Chondrocyte (in vitro differentiated cells): ENCODE data around the gene SP100. TPM values are rescaled to one million over a fixed set of nuclear protein-coding genes. Genes with fewer than 3 reads are reported as not detected.

Experiments
- DNase-seq: peaks from one replicate; pipeline ENCODE4 v3.0.0; 2021; ENCODE audit warnings: mixed read lengths, low spot score
- H3K27ac Mint-ChIP-seq: one replicate; pipeline ENCODE4 v1.8.0; 2021; ENCODE audit warnings: mild to moderate bottlenecking, moderate library complexity, mixed read lengths; ENCODE audit not compliant: unreplicated experiment
- H3K27me3 Mint-ChIP-seq: 2 replicates; pipeline ENCODE4 v1.8.0; 2021; ENCODE audit warnings: low read depth, mixed read lengths
- H3K36me3 Mint-ChIP-seq: 2 replicates; pipeline ENCODE4 v1.8.0; 2021; ENCODE audit warnings: low read depth, mixed read lengths
- H3K4me1 Mint-ChIP-seq: 2 replicates; pipeline ENCODE4 v1.8.0; 2021; ENCODE audit warnings: low read depth, mild to moderate bottlenecking, mixed read lengths
- H3K4me3 Mint-ChIP-seq: one replicate; pipeline ENCODE4 v1.8.0; 2021; ENCODE audit warnings: mild to moderate bottlenecking, moderate library complexity, mixed read lengths; ENCODE audit not compliant: unreplicated experiment
- H3K9me3 Mint-ChIP-seq: 2 replicates; pipeline ENCODE4 v1.8.0; 2021; ENCODE audit warnings: low read depth, mixed read lengths
- total RNA-seq: library from RNA; stranded (reverse); gene quantifications from 3 replicates; pipeline ENCODE4 v1.2.1, GENCODE V29; 2021
- TF ChIP-seq, protein P1 (sequence below): fragments of 200-600 bp; sonication (generic); IDR thresholded peaks from 2 replicates; pipeline ENCODE4 v1.5.0; 2021; ENCODE audit warnings: antibody characterized with exemption, mild to moderate bottlenecking, moderate library complexity

SP100 gene
- total RNA-seq, 1 donor from 2014 or later, result 57.6 TPM

- Mint-ChIP-seq H3K4me3 (no peak overlapping the region), H3K9me3 (no peaks in the 10 kb centered on the region), H3K27me3 (no peaks in the 10 kb centered on the region), H3K36me3 (no peaks in the 10 kb centered on the region), H3K27ac (peak overlapping the region; percentile 45), H3K4me1 (peaks cover 47% of the 10 kb centered on the region)
- TF ChIP-seq, protein P1, sequence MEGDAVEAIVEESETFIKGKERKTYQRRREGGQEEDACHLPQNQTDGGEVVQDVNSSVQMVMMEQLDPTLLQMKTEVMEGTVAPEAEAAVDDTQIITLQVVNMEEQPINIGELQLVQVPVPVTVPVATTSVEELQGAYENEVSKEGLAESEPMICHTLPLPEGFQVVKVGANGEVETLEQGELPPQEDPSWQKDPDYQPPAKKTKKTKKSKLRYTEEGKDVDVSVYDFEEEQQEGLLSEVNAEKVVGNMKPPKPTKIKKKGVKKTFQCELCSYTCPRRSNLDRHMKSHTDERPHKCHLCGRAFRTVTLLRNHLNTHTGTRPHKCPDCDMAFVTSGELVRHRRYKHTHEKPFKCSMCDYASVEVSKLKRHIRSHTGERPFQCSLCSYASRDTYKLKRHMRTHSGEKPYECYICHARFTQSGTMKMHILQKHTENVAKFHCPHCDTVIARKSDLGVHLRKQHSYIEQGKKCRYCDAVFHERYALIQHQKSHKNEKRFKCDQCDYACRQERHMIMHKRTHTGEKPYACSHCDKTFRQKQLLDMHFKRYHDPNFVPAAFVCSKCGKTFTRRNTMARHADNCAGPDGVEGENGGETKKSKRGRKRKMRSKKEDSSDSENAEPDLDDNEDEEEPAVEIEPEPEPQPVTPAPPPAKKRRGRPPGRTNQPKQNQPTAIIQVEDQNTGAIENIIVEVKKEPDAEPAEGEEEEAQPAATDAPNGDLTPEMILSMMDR, result no peak
- DNase-seq, result no peak
Observed at GRCh38 chr2:230413479-230413878, 2.5 kb upstream of the SP100 start.

DNA sequence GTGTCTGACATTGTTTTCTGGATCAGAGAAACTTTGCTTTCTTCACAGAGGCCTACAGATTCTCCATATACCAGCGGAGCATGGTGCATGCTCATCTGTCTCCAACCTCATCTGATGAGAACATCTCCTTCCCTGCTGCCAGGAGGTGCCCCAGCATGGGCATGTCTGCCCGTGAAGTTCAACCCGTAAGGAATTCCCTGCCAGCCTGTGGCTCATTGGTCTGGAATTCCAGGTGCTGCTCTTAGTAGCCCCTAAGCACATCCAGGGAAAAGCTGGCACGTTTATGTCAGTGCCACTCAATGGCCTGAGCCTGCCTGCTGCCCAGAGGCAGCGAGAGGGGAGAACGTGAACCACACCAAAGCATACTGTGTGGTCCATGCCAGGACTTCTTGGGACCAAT, 1.7 kb upstream of the SP100 start:
- TF ChIP-seq, protein P1, result no peak
- Mint-ChIP-seq H3K4me3 (no peak overlapping the region), H3K27me3 (no peaks in the 10 kb centered on the region), H3K4me1 (peaks cover 50% of the 10 kb centered on the region), H3K27ac (no peak overlapping the region), H3K36me3 (no peaks in the 10 kb centered on the region), H3K9me3 (no peaks in the 10 kb centered on the region)
- no peak for DNase-seq

DNA sequence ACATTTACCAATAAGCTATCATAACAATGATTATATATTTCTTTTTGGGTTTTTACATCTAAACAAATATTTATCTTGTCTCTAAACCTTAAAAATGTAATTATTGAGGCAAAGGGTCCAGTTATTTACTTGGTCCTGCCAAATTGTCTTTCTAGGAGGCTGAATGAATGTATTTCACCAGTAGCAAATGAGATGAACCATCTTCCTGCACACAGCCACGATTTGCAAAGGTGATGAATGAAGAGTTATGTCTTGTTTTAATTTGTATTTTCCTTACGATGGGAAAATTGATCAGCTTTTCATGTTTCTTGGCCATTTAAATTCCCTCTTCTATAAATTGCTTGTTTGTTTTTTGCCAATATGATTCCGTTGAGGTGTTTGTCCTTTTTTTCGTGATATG, 1.4 kb downstream of the SP100 start:
- peaks cover 50% of the 10 kb centered on the region for H3K4me1 Mint-ChIP-seq
- peaks cover 2% of the 10 kb centered on the region for H3K36me3 Mint-ChIP-seq
- peak overlapping the region; percentile 92 for H3K27ac Mint-ChIP-seq
- H3K9me3 Mint-ChIP-seq, result no peaks in the 10 kb centered on the region
- no peaks in the 10 kb centered on the region for H3K27me3 Mint-ChIP-seq
- DNase-seq, result no peak
- H3K4me3 Mint-ChIP-seq, result peak overlapping the region; percentile 69
- TF ChIP-seq, protein P1, result no peak

- peak overlapping the region; percentile 92 for H3K27ac Mint-ChIP-seq
- peaks cover 59% of the 10 kb centered on the region for H3K4me1 Mint-ChIP-seq
- H3K36me3 Mint-ChIP-seq, result peaks cover 2% of the 10 kb centered on the region
- peak overlapping the region; percentile 65 for H3K4me3 Mint-ChIP-seq
- TF ChIP-seq, protein P1, result no peak
- no peak for DNase-seq
- H3K9me3 Mint-ChIP-seq, result no peaks in the 10 kb centered on the region
- H3K27me3 Mint-ChIP-seq, result no peaks in the 10 kb centered on the region
Observed at GRCh38 chr2:230418341-230419016, 2.5 kb downstream of the SP100 start.

DNA sequence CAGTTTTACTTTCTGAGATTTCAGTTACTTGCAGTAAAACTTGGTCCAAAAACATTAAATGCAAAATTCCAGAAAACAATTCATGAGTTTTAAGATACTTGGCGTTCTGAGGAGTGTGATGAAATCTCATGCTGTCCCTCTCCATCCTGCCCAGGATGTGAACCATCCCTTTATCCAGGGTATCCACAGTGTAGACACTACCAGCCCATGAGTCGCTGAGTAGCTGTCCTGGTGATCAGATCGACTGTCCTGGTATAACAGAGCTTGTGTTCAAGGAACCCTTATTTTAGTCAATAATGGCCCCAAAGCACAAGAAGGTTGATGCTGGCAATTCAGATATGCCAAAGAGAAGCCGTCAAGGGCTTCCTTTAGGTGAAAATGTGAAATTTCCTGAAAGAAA, 3.2 kb downstream of the SP100 start:
- TF ChIP-seq, protein P1, result no peak
- DNase-seq, result no peak
- H3K27ac Mint-ChIP-seq, result peak overlapping the region; percentile 20
- H3K9me3 Mint-ChIP-seq, result no peaks in the 10 kb centered on the region
- peaks cover 5% of the 10 kb centered on the region for H3K36me3 Mint-ChIP-seq
- peak overlapping the region; percentile 29 for H3K4me3 Mint-ChIP-seq
- no peaks in the 10 kb centered on the region for H3K27me3 Mint-ChIP-seq
- peaks cover 66% of the 10 kb centered on the region for H3K4me1 Mint-ChIP-seq
